Epithelial cell of prostate (primary cell): ENCODE measurements around the gene SERGEF.

ENCODE experiments used
- DNase-seq: peaks from one replicate; pipeline ENCODE4 v3.0.0-alpha.2; 2011; ENCODE audit warnings: low read depth, low spot score
- H3K27ac ChIP-seq: fragments of 450-650 bp; 2 replicates; pipeline ENCODE4 v1.5.1; 2017; ENCODE audit warnings: mild to moderate bottlenecking

Gene SERGEF

GRCh38 chr11:17831228-17831627 lies 181.6 kb downstream of the SERGEF start:
- no peak for DNase-seq
- no peak overlapping the region for H3K27ac ChIP-seq

DNA sequence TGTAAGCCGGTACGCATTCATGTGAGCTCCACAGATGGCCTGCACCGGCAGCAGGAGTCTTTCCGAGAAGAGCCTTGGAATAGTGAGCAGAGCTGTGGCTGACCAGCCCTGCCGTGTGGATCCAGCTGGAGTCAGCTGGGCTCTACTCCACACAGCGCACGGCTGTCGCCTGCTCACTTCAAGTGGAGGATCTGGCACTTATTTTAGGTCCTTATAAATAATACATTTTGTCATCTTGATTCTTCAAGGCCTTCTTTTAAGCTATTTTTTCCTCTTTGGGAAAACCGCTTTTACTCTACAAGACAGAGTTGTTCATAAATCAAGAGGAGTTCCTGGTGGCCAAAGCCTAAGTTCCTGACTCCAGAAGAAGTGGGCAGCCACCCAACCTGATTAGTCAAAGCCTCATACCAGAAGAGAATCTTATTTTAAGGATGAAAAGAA lies 184.5 kb downstream of the SERGEF start:
- no peak overlapping the region for H3K27ac ChIP-seq
- DNase-seq, result no peak

DNA sequence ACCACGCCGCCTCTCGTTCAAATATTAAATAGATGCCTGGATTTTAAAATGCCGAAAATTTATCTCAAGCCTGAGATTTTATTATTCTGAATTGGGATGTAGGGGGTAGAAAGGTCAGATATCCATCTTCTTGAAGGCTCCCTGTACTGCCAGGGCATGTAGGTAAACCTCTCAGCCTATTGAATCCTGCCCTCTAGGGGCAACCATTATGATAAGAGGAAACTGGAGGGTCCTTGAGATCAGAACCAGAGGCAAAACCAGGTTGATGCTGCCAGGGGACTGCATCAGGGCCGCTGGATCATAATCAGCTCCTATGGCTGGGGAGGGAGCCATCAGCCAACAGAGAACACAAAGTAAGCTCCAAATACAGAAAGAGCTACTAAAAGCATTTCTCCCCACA lies 185.8 kb downstream of the SERGEF start:
- H3K27ac ChIP-seq, result no peak overlapping the region
- DNase-seq, result no peak

GRCh38 chr11:17822401-17822781 lies 190.5 kb downstream of the SERGEF start:
- no peak for DNase-seq

DNA sequence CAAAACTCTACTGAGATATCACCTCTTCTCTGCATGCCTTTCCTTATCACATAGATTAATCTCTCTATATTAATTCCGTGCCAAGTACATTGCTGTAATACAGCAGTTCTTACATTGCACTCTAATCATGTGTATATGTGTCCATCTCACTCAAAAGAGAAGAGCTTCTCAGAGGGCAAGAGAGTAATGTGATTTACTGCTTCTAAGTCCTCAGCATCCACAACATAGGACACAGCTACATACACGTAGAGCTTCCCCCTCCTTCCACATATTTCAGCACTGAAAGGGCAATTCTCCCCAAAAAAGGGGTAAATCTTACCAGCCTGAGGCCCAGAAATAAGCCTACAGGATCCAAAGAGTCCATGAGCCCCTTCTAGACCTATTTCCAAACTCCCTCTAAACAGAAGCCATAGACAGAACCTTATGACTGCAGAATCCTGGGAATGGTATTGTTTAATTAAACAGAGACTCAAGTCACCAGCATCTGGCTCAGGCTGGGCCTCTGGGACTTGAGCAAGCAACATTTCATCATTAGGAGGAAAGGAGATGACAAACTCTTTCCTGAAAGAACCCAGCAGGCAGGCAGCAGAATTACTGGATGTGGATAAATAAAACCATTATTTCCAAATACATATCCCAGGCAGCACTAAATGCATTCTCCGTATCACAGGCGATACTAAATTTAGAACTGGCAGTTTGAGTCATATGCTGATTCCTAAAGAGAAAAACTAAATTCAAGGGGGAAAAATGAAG lies 191.0 kb downstream of the SERGEF start:
- no peak overlapping the region for H3K27ac ChIP-seq

More at GRCh38 chr11:17822401-17822781, 190.5 kb downstream of the SERGEF start:
- no peak overlapping the region for H3K27ac ChIP-seq

DNA sequence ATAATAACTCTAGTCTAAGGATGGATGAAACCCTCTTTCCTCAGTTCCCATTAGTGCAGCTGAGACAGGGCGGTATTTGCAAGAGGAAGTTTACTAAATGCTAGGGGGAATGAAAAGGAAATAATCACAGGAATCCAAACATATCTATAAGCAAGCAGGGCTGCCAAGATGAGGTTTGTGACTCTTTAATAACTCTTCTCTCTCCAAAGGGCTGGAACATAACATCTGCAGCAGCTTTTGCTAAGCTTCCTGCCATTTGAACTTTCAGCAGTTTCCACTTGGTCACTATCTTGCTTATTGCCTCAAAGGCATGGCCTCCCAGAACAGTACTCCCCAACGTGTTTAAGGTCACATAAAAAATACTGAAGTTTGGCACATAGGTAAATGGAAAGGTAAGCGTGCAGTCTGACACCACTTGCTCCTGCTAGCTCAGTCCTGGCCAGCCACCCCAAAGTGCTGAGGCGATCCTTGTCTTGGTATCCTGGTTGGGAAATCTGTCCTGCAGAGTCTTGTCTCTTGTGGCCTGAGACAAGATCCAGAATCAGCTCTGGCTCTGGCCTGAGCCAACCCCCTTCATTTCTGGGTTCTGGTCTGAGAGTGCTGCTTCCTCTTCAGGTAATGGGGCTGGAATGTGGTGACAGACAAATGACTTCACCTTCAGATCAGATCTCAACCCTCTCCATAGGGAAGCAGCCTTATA lies 196.5 kb downstream of the SERGEF start:
- DNase-seq, result no peak
- H3K27ac ChIP-seq, result no peak overlapping the region

More for the DNA sequence above, 191.0 kb downstream of the SERGEF start:
- no peak for DNase-seq

GRCh38 chr11:17814546-17814945 lies 198.3 kb downstream of the SERGEF start:
- no peak overlapping the region for H3K27ac ChIP-seq
- DNase-seq, result no peak

- H3K27ac ChIP-seq, result no peak overlapping the region
- DNase-seq, result no peak
Observed at GRCh38 chr11:17813391-17814059, 199.3 kb downstream of the SERGEF start.

- no peak overlapping the region for H3K27ac ChIP-seq
- no peak for DNase-seq
Observed at GRCh38 chr11:17812865-17813187, 200.0 kb downstream of the SERGEF start.

DNA sequence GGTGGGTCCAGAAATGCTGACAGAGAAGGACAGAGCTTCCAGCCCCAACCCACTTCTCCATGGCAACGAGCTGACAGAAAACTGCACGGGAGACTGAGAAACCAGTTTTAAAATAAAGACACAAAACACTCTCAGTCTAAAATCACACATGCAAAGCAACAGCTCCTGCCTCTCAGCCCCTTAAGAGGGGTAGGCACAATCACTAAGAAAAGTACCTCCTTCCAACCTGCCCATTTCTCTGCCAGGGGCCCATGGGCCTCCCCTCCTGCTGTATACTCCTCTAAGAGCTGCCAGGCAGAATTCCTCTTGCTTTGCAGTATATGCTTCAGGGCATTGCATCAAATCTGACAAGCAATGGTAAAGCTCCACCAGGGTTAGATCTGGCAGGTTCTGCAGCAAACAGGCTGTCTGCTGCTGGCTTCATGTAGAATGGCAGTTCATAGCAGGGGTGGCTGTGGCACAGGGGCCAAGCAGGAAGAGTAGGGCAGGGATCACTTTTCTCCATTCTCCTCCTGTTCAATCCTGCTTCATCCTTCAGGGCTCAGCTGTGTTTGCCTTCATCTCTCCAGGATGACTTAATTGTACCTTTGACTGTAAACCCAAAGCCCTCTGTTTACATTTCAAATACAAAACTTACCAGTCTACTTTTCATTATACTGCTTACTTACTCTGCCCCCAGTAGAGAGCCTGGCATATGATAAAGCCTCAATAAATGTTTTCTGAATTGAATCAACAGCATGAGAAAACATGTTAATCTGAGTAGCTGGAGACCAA lies 200.6 kb downstream of the SERGEF start:
- H3K27ac ChIP-seq, result no peak overlapping the region
- DNase-seq, result no peak

- no peak overlapping the region for H3K27ac ChIP-seq
- DNase-seq, result no peak
Observed at GRCh38 chr11:17811352-17811751, 201.5 kb downstream of the SERGEF start.

DNA sequence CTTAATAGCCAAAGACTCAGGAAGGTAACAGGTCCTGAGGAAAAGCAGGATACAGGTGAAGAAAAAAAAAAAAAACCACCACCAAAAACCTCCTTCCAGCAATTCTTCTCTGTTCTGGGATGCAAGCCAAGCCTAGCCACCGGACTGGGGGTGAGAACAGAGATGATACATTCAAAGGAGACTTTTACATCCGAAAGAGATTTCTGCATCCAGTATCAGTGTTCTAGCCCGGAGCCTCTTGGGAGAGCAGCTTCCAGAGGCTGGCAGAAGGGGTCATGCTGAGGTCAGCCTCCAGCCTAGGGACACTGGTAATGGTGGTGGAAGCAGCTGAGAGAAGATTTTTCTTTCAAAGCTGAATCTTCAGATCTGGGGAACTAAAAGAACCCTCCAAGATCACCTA lies 202.1 kb downstream of the SERGEF start:
- H3K27ac ChIP-seq, result no peak overlapping the region
- DNase-seq, result no peak

GRCh38 chr11:17810041-17810440 lies 202.8 kb downstream of the SERGEF start:
- no peak overlapping the region for H3K27ac ChIP-seq
- DNase-seq, result no peak

- H3K27ac ChIP-seq, result no peak overlapping the region
- no peak for DNase-seq
Observed at GRCh38 chr11:17807034-17807433, 205.8 kb downstream of the SERGEF start.

DNA sequence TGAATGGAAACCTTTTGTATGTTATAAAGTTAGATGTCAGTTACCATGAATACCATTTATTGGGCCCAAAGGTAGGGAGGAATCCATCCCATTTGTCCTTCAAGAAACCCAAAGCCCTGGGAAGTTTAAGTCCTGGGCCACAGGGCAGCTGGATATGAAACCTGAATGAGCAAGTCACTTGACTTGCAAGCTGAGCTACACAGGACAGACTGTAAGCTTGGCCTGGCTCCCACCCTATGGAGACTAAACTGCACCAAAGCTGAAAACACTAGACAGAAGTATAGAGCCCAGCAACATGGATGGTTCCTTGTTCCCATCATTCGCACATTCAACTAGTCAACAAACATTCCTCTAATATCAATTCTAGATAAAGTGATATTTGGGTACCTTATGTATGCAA lies 207.0 kb downstream of the SERGEF start:
- no peak overlapping the region for H3K27ac ChIP-seq
- DNase-seq, result no peak

DNA sequence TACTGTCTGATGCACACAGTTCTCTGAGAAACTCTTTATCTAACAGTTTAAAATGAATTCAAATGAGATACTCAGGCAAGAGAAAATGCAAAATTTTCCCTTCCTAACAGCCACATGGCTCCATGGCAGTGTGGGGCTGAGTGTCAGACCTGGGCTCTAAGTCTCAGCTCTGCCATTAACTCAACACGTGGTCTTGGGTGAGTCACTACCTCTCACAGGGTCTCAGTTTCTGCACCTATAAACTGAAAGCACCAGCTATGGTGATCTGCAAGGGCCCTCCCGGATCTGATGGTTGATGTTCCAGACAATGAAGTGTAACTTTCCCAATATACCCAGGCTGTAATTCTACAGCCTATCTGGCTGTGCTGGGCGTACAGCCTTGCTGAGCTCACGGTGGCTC lies 207.8 kb downstream of the SERGEF start:
- H3K27ac ChIP-seq, result no peak overlapping the region
- no peak for DNase-seq

DNA sequence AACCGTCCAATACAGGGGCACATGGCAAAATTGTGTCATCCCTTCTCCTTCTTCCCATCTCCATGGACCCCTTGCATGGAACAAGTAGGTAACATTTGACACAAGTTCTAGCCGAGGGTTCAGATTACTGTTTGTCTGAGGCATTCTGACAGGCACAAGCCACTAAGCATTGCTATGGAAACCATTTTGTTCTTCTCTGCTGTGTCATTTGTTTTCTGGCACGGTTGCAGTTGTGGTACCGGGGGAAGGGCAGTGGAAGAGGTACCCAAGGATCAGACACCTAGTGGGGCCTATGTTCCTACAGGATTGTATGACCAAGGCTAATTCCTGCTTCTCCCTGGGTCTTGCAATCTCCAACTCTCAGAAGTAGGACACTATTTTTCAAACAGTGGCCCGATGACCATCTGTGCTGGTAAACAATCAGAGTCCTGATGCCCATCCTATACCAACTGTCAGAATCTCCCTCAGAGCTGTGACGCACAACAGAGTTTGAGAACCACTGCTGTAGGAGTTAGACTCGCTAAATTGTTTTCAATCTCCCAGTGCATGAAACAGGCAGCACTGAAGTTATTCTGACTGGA lies 209.0 kb downstream of the SERGEF start:
- DNase-seq, result no peak
- no peak overlapping the region for H3K27ac ChIP-seq

GRCh38 chr11:17802491-17802890 lies 210.4 kb downstream of the SERGEF start:
- no peak for DNase-seq
- no peak overlapping the region for H3K27ac ChIP-seq

DNA sequence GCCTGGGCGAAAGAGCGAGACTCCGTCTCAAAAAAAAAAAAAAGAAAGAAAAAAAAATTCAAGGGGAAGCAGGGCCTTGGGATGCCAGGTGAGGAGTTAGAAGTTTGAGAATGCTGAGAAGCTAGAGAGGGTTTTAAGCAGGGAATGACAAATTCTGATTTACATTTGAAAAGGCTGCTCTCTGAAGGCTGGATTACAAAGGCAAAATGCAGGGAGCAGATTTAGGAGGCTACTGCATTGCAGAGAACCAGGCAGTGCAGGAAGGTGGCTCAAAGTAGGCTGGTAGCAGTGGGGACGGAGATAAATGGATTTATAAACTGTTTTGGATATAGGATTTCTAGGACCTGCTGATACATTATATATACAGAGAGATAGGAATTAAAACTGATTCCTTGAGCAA lies 211.7 kb downstream of the SERGEF start:
- no peak overlapping the region for H3K27ac ChIP-seq
- no peak for DNase-seq

- H3K27ac ChIP-seq, result no peak overlapping the region
- no peak for DNase-seq
Observed at GRCh38 chr11:17799147-17799546, 213.7 kb downstream of the SERGEF start.
